OCI-LY3 (cell line): ENCODE data around the gene USP10.

Experiments
- H2AFZ ChIP-seq: fragments of 200-600, 300-600 bp; shearing (Covaris generic); 2 replicates; pipeline ENCODE4 v1.6.0; 2014; ENCODE audit warnings: antibody characterized with exemption, low read depth, low read length
- H3K27ac ChIP-seq: fragments of 200-600, 300-600 bp; sonication (generic); 2 replicates; pipeline ENCODE4 v1.5.1; 2014; ENCODE audit warnings: mild to moderate bottlenecking, low read length, moderate library complexity, mixed read lengths
- H3K27me3 ChIP-seq: fragments of 200-600, 300-600 bp; sonication (generic); 2 replicates; pipeline ENCODE4 v1.6.1; 2014; ENCODE audit warnings: low read depth, low read length, mixed read lengths
- H3K36me3 ChIP-seq: fragments of 200-600, 300-600 bp; sonication (generic); replicated peaks from 2 replicates; pipeline ENCODE3; 2014; ENCODE audit warnings: low read depth, low read length, mixed read lengths
- H3K4me1 ChIP-seq: fragments of 300-600, 200-600 bp; sonication (generic); 2 replicates; pipeline ENCODE4 v1.6.1; 2014; ENCODE audit warnings: low read length, mixed read lengths
- H3K4me2 ChIP-seq: fragments of 200-600, 300-600 bp; sonication (generic); 2 replicates; pipeline ENCODE4 v1.6.1; 2014; ENCODE audit warnings: low read length, mixed read lengths
- H3K4me3 ChIP-seq: fragments of 300-600, 200-600 bp; sonication (generic); 2 replicates; pipeline ENCODE4 v1.5.1; 2014; ENCODE audit warnings: antibody characterized with exemption, mild to moderate bottlenecking, low read length, moderate library complexity
- H3K79me2 ChIP-seq: fragments of 300-600, 200-600 bp; shearing (Covaris generic); 2 replicates; pipeline ENCODE4 v1.6.1; 2014; ENCODE audit warnings: mild to moderate bottlenecking, low read length, mixed read lengths
- H3K9ac ChIP-seq: fragments of 300-600, 200-600 bp; shearing (Covaris generic); 2 replicates; pipeline ENCODE4 v1.6.0; 2014; ENCODE audit warnings: mild to moderate bottlenecking, low read length, moderate library complexity
- H3K9me3 ChIP-seq: fragments of 200-600, 300-600 bp; shearing (Covaris generic); 2 replicates; pipeline ENCODE4 v1.6.1; 2014; ENCODE audit warnings: low read length, mixed read lengths; ENCODE audit not compliant: insufficient read depth
- H4K20me1 ChIP-seq: fragments of 200-600, 300-600 bp; sonication (generic); 2 replicates; pipeline ENCODE4 v1.6.1; 2016; ENCODE audit warnings: low read length, mixed read lengths; ENCODE audit not compliant: insufficient read depth
- CTCF ChIP-seq: fragments of 200-600, 300-600 bp; sonication (generic); IDR thresholded peaks from 2 replicates; pipeline ENCODE4 v1.5.1; 2014; ENCODE audit warnings: antibody characterized with exemption, low read length, low read depth
- EZH2phosphoT487 ChIP-seq: fragments of 200-600 bp; shearing (Covaris generic); IDR thresholded peaks from 2 replicates; pipeline ENCODE4 v1.6.1; 2018; ENCODE audit warnings: antibody characterized with exemption, mixed run types, low read depth

USP10 gene

GRCh38 chr16:84808826-84809225, 109.0 kb downstream of the USP10 start:
- H3K4me2 ChIP-seq: no peak overlapping the region
- H2AFZ ChIP-seq: no peak overlapping the region
- H3K79me2 ChIP-seq: no peaks in the 10 kb centered on the region
- H3K27me3 ChIP-seq: peaks cover 30% of the 10 kb centered on the region
- H4K20me1 ChIP-seq: no peaks in the 10 kb centered on the region
- H3K36me3 ChIP-seq: no peaks in the 10 kb centered on the region
- no peaks in the 10 kb centered on the region for H3K9me3 ChIP-seq
- TF ChIP-seq CTCF (no peak), EZH2phosphoT487 (no peak)
- H3K9ac ChIP-seq: no peak overlapping the region
- H3K4me1 ChIP-seq: peaks cover 4% of the 10 kb centered on the region
- H3K27ac ChIP-seq: no peak overlapping the region
- no peak overlapping the region for H3K4me3 ChIP-seq

- H3K4me2 ChIP-seq: no peak overlapping the region
- no peak overlapping the region for H3K4me3 ChIP-seq
- H2AFZ ChIP-seq: no peak overlapping the region
- no peaks in the 10 kb centered on the region for H3K9me3 ChIP-seq
- H3K27me3 ChIP-seq: peaks cover 40% of the 10 kb centered on the region
- no peaks in the 10 kb centered on the region for H4K20me1 ChIP-seq
- peaks cover 4% of the 10 kb centered on the region for H3K4me1 ChIP-seq
- TF ChIP-seq CTCF (no peak), EZH2phosphoT487 (no peak)
- H3K27ac ChIP-seq: no peak overlapping the region
- H3K36me3 ChIP-seq: no peaks in the 10 kb centered on the region
- no peaks in the 10 kb centered on the region for H3K79me2 ChIP-seq
- H3K9ac ChIP-seq: no peak overlapping the region
Observed at GRCh38 chr16:84810518-84811273, 110.9 kb downstream of the USP10 start.

- H4K20me1 ChIP-seq: no peaks in the 10 kb centered on the region
Observed at GRCh38 chr16:84811529-84811928, 111.7 kb downstream of the USP10 start.

More at GRCh38 chr16:84811529-84811928, 111.7 kb downstream of the USP10 start:
- H3K27ac ChIP-seq: no peak overlapping the region
- no peak overlapping the region for H2AFZ ChIP-seq
- H3K4me2 ChIP-seq: no peak overlapping the region
- H3K9me3 ChIP-seq: no peaks in the 10 kb centered on the region
- no peak for TF ChIP-seq EZH2phosphoT487
- no peak for TF ChIP-seq CTCF
- no peak overlapping the region for H3K4me3 ChIP-seq
- H3K27me3 ChIP-seq: peaks cover 40% of the 10 kb centered on the region
- no peaks in the 10 kb centered on the region for H3K4me1 ChIP-seq
- H3K36me3 ChIP-seq: no peaks in the 10 kb centered on the region
- H3K79me2 ChIP-seq: no peaks in the 10 kb centered on the region
- no peak overlapping the region for H3K9ac ChIP-seq
